GM12873 (cell line): Measurements from ENCODE around the gene BLCAP.

Source experiments
- TF ChIP-seq, protein P1 (sequence below): IDR thresholded peaks from 2 replicates; pipeline ENCODE4 v1.5.1; 2012; ENCODE audit warnings: low read depth, mild to moderate bottlenecking, moderate library complexity, low read length, control low read depth; ENCODE audit not compliant: insufficient read depth; ENCODE audit errors: missing control alignments

BLCAP gene

DNA sequence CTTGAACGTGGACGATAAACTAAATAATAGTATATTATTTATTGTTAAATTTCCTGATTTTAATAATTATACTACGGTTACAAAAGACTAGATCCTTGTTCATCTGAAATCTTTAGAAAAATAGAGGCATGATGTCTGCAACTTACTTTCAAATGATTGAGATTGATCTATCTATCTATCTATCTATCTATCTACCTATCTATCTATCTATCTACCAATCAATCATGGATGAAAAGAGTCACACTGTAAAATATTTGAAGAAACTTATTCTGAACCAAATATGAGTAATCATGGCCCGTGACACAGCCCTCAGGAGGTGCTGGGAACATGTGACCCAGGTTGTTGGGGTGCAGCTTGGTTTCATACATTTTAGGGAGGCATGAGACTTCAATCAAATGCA, 11.7 kb upstream of the BLCAP start:
- TF ChIP-seq, protein P1, sequence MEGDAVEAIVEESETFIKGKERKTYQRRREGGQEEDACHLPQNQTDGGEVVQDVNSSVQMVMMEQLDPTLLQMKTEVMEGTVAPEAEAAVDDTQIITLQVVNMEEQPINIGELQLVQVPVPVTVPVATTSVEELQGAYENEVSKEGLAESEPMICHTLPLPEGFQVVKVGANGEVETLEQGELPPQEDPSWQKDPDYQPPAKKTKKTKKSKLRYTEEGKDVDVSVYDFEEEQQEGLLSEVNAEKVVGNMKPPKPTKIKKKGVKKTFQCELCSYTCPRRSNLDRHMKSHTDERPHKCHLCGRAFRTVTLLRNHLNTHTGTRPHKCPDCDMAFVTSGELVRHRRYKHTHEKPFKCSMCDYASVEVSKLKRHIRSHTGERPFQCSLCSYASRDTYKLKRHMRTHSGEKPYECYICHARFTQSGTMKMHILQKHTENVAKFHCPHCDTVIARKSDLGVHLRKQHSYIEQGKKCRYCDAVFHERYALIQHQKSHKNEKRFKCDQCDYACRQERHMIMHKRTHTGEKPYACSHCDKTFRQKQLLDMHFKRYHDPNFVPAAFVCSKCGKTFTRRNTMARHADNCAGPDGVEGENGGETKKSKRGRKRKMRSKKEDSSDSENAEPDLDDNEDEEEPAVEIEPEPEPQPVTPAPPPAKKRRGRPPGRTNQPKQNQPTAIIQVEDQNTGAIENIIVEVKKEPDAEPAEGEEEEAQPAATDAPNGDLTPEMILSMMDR: no peak

DNA sequence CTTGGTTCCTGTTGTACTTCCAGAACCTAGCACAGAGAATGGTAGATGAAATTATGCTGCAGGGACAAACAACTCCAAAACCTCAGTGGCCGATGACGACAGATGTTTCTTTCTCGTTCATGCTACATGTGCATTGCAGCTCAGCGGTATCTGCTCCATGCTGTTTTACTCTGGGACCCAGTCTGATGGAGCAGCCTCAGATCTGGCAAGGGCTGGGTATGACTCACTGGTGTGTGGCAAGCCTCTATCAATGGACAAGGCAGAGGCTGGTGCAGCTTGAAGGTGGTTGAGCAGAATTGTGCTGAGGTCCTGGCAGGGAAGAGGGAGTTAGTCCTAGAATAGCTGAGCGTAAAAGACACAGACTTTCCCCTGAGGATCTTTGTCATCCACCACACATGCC, 10.3 kb upstream of the BLCAP start:
- TF ChIP-seq, protein P1: no peak

DNA sequence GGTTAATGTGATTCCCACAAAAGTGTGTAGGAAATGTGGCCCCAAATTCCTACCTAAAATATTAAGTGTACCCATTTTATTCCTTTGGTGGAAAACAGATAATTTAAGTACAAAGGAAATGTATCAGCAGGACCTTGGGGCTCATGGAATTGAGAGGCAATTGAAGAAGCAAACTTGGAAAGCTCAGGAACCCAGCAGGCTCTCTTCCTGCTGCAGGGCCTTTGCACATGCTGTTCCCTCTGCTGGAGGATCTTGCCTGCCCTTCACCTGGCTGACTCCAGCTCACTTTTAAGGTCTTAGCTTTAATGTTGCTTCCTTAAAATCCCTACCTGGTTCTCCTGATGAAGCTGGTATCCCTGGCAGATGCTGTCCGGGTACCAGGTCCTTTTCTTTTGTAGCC, 9.8 kb upstream of the BLCAP start:
- TF ChIP-seq, protein P1: no peak

DNA sequence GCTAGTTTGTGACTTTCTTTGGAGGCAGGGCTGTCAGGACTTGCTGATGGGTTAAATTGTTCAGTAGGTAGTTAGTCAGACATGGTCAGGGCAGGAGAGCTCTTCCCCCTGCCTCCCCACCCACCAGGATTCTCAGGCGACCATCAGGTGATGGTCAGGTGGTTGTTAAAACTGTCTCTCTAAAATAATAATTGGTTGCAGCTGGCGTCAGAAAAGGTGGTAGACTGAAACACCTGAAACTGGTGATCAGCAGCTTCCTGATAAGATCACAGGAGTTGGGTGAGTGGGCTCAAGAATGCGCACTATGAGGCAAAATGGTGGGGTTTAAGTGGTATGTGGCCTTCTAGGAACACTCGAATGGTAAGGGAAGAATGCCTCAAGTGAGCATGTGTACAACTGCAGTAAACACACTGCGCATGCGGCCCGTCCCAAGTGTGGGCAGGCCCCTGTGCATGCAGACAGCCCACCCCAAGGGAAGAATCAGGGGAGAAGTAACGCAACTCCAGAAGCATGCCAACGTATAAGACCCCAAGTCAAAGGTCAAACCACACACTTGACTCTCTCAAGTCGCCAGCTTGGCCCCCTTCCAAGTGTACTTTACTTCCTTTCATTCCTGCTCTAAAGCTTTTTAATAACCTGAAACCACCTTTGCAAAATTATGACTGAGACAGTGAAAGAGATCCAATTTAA, 7.9 kb upstream of the BLCAP start:
- TF ChIP-seq, protein P1: no peak

DNA sequence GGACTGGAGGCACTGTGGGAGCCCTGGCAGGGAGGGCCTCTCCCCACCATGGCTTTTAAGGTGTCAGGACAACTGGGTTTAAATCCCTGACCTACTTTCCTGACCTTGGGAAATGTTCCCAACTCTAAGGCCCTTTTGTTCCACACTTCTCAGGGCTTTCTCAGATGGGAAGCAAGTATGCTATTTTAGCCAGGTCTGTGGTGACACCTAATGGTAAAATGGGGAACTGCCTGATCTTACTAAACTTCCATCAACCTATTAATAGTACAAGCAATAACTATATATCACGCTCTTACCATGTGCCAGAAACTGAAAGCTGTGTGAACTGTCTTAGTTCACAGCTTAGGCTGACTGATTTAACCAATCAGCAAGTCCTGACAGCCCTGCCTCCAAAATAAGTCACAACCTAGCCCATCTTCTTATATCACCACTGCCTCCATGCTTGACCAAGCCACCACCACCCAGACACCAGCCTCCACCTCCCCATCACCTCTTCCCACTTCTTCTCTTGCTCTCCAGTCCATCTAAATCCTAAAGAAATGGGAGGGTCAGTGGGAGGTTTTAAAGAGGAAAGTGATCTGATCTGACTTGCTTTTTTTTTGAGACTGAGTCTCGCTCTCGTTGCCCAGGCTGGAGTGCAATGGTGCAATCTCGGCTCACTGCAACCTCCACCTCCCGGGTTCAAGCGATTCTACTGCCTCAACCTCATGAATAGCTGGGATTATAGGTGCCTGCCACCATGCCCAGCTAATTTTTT, 6.9 kb upstream of the BLCAP start:
- TF ChIP-seq, protein P1: peak; percentile 80

DNA sequence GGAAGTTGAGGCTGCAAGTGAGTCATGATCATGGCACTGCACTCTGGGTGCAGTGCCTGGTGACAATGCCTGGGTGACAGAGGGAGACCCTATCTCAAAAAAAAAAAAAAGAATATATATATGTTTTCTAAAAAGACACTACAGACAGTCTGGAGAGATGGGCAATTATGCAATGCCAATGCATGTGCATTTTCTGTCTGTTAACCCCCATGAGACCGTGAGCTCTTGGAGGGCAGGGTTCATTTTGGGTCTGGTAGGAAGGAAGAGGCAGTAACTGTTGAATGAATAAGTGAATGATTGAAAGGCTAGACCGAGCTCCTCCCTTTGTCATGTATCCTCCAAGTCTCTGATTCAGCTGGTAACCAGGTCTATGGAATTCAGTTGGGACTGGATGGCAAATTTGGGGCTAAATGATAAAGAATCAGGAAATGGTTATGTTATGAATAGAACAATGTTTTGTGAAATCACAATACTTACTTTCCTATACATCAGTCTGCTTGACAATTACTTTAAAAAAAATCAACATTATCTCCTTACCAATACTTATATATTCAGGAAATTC, 5.6 kb upstream of the BLCAP start:
- TF ChIP-seq, protein P1: no peak

DNA sequence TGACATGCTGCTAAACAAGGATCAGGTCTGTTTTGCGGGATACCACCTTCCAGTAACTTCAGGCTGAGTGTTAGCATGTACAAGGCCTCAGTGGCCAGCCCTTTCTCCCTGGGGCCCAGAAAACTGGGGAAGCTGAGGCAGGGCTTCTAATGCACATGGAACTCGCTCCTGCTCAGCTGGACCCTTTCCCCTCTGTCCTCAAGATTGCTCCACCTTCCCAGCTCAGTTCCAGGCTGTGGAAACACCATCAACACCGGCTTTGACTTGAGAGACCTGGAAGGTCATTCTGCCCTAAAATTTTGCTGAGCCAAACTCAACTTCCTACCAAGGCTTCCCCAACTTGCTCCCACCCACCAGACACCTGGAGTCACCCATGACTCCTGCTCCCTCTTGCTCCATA, 4.2 kb upstream of the BLCAP start:
- TF ChIP-seq, protein P1: no peak
